HG02973 (cell line): ENCODE data around the gene ZNF366.
"Not testable (repeated sequence)": the region's sequence is repeated elsewhere in the genome, so short reads cannot be mapped to it uniquely, and the experiment has no call there.

ENCODE experiments used
- ATAC-seq: cut with Tn5 transposase; IDR thresholded peaks from one replicate; pipeline ENCODE4 v1.9.1; 2021; ENCODE audit warnings: moderate library complexity; ENCODE audit not compliant: unreplicated experiment

Gene ZNF366

DNA sequence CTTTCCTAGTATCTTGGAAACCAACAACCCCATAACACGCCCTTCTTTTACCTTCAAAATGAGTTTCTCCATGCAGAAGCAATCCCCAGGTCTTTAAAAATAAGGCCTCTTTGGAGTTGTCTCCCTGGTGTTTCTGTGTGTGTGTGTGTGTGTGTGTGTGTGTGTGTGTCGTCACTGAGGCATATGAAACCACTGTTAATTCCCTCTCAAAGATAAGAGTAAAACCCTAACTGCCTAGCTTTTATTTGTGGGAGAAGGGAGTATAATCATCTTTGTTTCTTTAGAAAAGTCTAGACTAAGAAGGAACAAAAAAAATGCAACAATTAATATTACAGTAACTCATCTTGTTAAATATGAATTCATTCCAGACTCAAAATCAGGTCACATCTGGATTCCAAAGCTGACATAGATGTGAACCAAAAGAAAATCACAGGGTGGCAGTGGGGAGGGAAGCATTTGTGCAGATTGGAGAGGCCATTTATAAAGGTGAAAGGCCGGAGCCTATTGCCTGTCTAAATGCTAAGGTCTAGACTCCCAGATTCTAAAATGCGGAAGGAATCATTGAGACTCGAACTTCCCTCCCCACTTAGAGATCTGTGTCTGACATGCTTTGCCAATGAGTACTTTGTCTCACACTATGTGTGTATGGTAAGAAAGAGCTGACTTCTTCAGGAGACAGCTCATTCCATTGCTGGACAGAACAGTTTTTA lies 91.4 kb downstream of the ZNF366 start:
- ATAC-seq, result no peak

DNA sequence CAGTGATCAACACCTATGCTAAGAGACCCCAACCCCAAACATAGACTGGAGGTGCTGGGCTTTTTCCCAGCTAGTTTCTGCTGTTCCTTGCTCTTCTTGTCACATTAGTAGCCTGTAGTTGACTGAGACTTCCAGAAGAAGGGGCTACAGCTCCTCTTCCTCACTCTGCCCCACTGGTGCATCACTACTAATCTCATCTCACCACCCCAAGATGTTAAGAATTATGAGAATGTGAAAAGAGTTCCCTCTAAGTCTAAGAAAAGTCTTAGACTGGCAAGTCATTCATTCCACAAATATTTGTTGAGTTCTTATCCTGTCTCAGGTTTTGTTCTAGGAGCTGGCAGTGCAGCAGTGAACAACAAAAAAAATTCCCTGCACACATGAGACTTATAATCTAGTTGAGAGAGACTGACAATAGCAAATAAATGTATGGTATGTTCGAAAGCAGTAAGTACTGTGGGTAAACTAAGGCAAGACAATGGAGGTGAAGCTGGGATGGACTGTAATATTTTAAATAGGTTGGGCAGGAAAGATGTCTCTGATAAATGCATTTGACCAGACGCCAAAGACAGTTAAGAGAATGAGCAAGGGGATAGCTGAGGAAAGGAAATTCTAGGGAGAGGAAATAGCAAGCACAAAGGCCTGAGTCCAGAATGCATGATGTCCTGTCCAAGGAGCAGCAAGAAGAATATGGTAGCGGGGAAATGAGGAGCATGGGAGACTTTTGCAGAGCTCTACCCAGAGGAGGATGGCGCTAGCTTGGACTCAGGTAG lies 94.7 kb downstream of the ZNF366 start:
- no peak for ATAC-seq

DNA sequence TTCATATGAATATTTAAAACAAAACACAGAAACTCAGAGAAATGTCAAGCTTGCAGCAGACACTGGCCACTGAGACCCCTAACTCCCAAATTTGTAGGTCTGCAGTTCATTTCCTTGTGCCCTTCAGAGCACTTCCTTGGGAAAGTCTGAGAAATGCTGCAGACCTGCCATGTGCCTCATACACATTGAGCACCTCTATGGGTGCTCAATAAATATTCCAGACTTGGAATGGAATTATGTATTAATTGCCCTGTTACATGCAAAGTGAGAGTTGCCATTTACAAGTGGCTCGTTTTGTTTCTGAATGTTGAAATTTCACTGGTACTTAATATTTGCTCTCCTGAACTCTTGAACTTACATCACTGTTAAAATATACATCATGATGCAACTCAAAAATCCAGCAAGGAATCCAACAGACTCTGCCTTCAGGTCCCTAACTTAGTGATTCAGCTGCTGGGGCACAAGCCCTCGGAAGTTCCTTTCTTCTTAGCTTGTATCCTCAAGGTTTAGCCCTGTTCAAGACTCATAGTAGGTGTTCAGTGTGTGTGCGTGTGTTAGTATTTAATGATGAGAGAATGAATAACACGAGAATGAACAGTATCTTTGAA lies 96.4 kb downstream of the ZNF366 start:
- ATAC-seq, result no peak

DNA sequence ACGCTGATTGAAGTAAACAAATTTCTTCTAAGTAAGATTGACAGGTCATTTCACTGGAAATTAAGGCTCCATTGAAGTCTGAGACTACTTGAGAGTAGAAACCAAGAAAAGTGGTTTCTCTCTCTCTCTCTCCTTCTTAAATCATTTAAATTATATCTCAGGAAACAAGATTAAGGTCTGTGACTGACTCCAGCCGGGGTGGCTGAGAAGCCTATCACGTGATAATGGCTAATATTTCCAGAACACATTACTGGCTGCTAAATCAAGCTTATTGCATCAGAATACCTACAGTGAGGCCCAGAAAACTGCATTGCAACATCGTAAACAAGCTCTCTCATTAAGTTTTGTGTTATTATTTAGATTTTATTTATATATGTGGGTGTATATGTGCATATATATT lies 98.6 kb downstream of the ZNF366 start:
- no peak for ATAC-seq

DNA sequence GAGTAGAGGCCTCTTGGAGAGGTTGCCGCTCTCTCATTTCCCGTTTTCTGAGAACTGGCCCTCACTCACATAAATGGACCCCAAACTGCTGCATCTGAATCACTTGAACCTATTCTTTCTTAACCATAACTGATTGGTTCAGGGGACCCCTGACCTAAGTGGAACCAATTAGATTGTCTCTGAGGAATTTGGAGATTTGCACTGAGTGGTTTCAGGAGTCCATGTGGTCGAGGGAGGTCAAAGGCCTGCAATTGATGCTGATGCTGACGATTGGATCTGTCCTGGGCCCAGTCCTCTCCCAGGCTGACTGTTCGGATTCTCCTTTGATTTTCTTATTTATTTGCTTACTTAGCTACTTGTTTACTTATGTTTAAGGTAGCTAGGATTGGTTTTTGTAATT lies 99.1 kb downstream of the ZNF366 start:
- no peak for ATAC-seq

DNA sequence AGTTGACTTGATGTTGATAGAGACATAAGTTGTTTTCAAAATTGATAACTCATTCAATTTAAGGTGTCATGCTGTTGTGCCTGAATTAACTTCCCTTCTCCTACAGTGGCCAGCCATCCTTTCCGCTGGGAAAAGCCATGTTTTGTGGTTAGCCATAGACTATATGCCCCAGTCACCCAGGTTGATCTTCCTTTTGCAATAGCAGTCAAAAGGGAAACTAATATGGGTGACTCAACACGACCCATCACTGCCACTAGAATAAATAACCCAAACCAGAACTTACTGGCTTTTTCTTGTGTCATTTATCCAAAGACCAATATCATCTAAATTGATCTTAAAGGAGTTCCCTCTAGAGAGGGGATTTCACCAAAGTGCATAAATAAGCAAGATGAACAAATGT lies 99.7 kb downstream of the ZNF366 start:
- no peak for ATAC-seq

DNA sequence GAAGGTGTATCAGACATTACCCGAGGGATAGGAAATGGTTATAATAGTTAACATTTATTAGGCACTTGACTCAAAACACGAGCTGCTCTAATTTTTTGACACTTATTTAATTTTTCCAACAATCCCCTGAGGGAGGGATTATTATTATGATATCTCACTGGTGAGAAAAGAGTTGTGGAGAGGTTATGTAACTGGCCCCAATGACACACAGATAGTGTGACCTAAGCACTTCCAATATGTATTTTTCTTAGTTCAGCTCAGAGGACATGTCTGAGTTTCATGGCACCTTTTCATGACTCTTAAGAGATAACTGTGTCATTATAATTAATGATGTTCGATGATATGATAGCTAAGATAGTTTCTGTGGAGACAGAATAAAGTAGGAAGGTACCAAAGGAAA lies 100.1 kb downstream of the ZNF366 start:
- ATAC-seq, result no peak

DNA sequence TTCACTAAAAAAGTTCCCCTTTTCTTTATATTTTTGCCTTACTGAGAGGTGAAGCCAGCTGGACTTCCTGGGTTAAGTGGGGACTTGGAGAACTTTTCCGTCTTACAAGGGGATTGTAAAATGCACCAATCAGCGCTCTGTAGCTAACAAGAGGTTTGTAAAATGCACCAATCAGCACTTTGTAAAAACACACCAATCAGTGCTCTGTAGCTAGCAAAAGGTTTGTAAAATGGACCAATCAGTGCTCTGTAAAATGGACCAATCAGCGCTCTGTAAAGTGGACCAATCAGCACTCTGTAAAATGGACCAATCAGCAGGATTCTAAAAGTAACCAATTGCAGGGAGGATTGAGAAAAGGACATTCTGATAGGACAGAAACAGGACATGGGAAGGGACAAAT lies 102.4 kb downstream of the ZNF366 start:
- not testable (repeated sequence) for ATAC-seq

DNA sequence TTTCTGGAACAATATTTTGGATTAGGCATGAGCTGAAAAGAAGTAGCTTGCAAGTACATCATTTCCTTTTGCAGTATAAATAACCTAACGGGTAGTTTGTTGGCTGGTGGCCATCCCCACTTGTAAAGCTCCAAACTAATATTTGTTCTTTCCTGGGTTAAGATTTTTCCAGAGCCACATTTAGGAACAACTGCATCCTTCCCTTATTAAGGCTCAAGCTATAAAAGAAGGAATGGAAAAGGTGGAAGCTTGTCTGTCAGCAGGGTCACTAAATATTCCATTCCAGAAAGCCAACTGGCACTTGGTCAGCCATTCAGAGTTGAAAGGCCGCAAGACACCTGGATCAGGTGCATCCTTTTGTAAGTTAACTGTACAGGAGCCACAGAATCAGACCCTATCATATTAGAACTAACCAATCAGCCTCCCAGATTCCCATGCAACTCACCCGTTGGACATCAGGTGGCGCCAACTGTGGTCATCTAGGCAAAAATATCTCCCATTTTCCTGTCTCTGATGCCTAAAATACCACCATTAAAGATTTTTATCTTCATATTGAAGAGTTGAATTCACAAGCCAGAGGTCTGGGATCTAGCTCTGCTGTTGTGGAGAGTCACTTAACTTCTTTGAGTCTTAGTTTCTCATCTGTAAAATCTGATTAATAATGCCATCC lies 104.1 kb downstream of the ZNF366 start:
- no peak for ATAC-seq

DNA sequence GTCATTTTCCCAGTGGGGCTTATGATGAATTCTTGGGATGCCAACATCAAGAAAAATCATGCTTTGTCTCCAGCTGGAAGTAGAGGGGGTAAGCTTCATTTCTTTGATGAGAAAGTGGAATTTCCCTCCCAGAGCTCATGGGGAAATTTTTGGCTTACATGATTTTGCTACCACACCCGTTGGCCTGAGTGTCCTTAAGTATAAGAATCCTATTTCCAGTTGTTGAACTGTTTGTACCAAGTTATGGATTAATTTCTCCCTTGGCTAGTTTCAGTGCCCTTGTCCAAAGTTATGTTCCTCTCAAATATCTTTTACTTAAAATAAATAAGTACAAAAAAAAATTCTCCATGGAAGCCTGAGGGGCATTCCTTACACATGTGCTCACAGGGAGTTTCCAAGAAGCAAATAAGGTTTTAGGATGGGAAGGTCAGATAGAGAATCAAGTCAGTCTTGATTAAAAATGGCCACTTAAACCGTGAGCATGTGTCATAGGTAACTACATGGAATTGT lies 104.8 kb downstream of the ZNF366 start:
- no peak for ATAC-seq

DNA sequence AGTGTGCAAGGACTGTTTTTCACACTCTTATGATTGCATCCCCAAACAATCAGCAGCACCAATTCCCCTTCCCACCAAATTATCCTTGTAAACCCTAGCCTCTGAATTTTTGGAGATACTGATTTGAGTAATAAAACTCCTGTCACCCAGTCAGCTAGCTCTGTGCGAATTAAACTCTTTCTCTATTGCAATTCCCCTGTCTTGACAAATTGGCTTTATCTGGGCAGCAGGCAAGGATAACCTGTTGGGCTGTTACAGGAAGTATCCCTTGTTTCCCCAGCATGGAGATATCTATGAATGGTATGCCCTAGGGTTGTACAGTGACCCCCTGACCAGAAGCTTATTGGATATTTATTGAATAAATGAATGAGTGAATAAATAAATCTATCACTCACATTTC lies 106.3 kb downstream of the ZNF366 start:
- ATAC-seq, result no peak

DNA sequence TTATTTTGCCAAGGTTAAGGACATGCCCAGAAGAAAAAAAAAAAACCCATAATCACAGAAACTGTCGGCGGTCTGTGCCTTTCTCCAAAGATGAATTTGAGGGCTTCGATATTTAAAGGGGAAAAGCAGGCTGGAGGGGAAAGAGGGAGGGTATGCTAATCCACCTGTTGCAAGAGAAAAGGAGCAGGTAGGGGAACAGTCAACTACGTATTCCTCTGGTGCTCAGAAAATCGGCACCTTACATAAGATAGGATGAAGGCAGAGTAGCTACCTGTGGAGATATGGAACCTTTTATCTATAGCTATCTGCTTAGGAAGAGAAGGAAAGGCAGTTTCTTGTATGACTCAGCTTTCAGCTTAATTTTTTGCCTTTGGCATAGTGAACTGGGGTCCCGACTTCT lies 109.4 kb downstream of the ZNF366 start:
- ATAC-seq, result no peak

DNA sequence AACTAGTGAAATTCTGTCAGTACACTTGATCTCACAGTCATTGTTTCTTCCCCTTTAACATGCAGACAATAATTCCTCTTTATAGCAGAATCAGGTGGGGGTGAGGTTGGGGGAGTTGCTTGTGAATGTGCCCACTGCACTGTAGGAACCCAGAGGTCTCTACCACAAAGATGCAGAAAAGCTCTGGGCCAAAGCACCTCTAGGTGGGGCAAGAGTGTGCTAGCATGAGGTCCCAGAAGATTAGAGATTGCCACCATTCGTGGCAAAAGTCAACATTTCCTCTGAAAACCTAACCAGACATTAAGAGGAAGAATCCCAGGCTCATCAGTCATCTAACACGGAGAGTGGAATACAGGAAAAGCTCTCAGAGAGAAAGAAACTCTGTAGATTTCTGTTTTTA lies 112.5 kb downstream of the ZNF366 start:
- no peak for ATAC-seq

DNA sequence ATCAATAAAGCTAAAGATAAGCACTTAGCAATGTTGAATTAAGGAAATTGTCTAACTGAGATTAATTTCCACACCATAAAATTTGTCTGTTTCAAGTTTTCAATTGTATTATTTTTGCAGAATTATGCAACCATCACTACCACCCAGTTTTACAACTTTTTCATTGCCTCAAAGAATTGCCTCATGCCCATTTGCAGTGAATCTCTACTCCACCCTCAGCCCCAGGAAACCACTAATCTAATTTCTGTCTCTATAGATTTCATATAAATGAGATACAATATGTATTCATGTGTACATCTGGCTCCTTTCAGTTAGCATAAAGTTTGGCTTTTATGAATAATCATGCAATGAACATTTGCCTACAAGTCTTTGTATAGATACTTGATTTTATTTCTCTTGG lies 114.2 kb downstream of the ZNF366 start:
- ATAC-seq, result no peak
